ENCODE measurements around the gene ITGA11.

- TF ChIP-seq RAD21 (IDR thresholded peaks at IDR 0.05; ENCODE audit: low read length) (no peak), CHD2 (IDR thresholded peaks at IDR 0.05; ENCODE audit: low read length, partially characterized antibody) (no peak), SIN3A (IDR thresholded peaks at IDR 0.05; ENCODE audit: borderline replicate concordance, low read depth, low read length) (no peak), NFIC (IDR thresholded peaks at IDR 0.05; ENCODE audit: borderline replicate concordance) (no peak), MXI1 (IDR thresholded peaks at IDR 0.05; ENCODE audit: low read depth, low read length) (no peak), RFX5 (IDR thresholded peaks at IDR 0.05; ENCODE audit: low read length) (no peak), EZH2phosphoT487 (IDR thresholded peaks at IDR 0.05; ENCODE audit: borderline replicate concordance, low read depth) (no peak), EP300 (IDR thresholded peaks at IDR 0.05; ENCODE audit: borderline replicate concordance in 1 of 2, low read depth in 1 of 2, low read length in 1 of 2) (no peak), POLR2AphosphoS5 (IDR thresholded peaks at IDR 0.05; ENCODE audit: low read depth, low read length) (no peak), REST (IDR thresholded peaks at IDR 0.05; ENCODE audit: low read depth, low read length) (no peak), FOXM1 (IDR thresholded peaks at IDR 0.05; ENCODE audit: low read depth) (no peak)
- TF ChIP-seq, protein P1, sequence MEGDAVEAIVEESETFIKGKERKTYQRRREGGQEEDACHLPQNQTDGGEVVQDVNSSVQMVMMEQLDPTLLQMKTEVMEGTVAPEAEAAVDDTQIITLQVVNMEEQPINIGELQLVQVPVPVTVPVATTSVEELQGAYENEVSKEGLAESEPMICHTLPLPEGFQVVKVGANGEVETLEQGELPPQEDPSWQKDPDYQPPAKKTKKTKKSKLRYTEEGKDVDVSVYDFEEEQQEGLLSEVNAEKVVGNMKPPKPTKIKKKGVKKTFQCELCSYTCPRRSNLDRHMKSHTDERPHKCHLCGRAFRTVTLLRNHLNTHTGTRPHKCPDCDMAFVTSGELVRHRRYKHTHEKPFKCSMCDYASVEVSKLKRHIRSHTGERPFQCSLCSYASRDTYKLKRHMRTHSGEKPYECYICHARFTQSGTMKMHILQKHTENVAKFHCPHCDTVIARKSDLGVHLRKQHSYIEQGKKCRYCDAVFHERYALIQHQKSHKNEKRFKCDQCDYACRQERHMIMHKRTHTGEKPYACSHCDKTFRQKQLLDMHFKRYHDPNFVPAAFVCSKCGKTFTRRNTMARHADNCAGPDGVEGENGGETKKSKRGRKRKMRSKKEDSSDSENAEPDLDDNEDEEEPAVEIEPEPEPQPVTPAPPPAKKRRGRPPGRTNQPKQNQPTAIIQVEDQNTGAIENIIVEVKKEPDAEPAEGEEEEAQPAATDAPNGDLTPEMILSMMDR (IDR thresholded peaks at IDR 0.05), result no peak
Measured at GRCh38 chr15:68295014-68295805, 136.8 kb downstream of the ITGA11 start.

Data from SK-N-SH (cell line).